PC-9 (cell line): ENCODE data around the gene SLC9A3.

ENCODE experiments used
- EZH2 ChIP-seq: fragments of 200-600 bp; sonication (generic); IDR thresholded peaks from 2 replicates; pipeline ENCODE4 v1.8.0; 2017; ENCODE audit warnings: antibody characterized with exemption, low read depth
- TF ChIP-seq, protein P1 (sequence below): fragments of 200-600 bp; sonication (generic); conservative IDR thresholded peaks from 2 replicates; pipeline ENCODE4 v1.6.1; 2017; ENCODE audit warnings: mixed run types, antibody characterized with exemption, mild to moderate bottlenecking, moderate library complexity

DNA sequence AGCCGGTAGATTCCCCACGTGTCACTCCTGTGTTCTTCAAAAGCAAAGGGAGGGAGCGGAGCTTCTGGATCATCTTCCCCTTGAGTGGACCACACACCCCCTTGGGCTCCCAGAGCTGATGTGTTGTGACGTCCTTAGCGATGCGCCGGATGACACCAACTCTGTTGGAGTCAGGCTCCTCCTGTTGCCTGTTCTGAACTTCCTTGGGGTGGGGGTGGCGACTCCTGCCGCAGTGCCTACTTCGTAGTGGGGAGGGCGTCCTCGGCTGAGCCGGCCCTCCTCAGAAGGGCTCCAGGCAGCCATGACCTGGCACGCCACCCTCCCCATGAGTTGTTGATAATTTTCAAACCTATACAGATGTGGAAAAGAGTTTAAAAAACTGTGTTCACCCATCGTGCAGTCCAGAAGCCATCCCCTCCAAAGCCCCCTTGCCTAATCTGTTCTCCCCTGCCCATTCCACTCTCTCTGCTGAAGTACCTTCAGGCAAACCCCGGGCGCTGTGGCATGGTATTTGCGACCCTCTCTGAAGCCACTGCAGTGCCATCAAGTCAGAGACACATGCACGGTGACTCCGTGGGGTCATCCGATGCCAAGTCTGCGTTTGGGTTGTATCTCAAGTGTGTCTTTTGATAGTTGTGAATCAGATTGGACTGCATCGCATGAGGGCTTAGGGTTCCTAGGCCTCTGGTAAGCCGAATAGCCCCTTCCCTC is 64.5 kb downstream of the SLC9A3 start:
- TF ChIP-seq, protein P1, sequence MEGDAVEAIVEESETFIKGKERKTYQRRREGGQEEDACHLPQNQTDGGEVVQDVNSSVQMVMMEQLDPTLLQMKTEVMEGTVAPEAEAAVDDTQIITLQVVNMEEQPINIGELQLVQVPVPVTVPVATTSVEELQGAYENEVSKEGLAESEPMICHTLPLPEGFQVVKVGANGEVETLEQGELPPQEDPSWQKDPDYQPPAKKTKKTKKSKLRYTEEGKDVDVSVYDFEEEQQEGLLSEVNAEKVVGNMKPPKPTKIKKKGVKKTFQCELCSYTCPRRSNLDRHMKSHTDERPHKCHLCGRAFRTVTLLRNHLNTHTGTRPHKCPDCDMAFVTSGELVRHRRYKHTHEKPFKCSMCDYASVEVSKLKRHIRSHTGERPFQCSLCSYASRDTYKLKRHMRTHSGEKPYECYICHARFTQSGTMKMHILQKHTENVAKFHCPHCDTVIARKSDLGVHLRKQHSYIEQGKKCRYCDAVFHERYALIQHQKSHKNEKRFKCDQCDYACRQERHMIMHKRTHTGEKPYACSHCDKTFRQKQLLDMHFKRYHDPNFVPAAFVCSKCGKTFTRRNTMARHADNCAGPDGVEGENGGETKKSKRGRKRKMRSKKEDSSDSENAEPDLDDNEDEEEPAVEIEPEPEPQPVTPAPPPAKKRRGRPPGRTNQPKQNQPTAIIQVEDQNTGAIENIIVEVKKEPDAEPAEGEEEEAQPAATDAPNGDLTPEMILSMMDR, result no peak
- TF ChIP-seq EZH2, result no peak
